DND-41 (cell line): ENCODE measurements around the gene GPR39.

Source experiments
- ATAC-seq: fragments of 200-7000 bp; cut with Tn5 transposase; 3 replicates; pipeline ENCODE4 v1.9.1; 2021; ENCODE audit warnings: low read depth; ENCODE audit not compliant: insufficient read depth
- DNase-seq: peaks from one replicate; pipeline ENCODE4 v3.0.0-alpha.2; 2020
- H2AFZ ChIP-seq: 2 replicates; pipeline ENCODE4 v1.6.0; 2012; ENCODE audit warnings: low read depth, low read length
- H3K27ac ChIP-seq: 2 replicates; pipeline ENCODE4 v1.5.1; 2012; ENCODE audit warnings: low read length, inconsistent platforms
- H3K27me3 ChIP-seq: fragments of 200-600 bp; sonication (generic); 2 replicates; pipeline ENCODE4 v1.6.0; 2012; ENCODE audit warnings: low read length, mild to moderate bottlenecking, inconsistent platforms; ENCODE audit not compliant: insufficient read depth, poor library complexity
- H3K36me3 ChIP-seq: 2 replicates; pipeline ENCODE4 v1.5.1; 2012; ENCODE audit warnings: low read length, inconsistent platforms; ENCODE audit not compliant: insufficient read depth
- H3K4me1 ChIP-seq: 2 replicates; pipeline ENCODE4 v1.5.1; 2012; ENCODE audit warnings: mild to moderate bottlenecking, low read length; ENCODE audit not compliant: insufficient read depth
- H3K4me2 ChIP-seq: 2 replicates; pipeline ENCODE4 v1.6.0; 2012; ENCODE audit warnings: mild to moderate bottlenecking, moderate library complexity, low read length, inconsistent platforms; ENCODE audit not compliant: insufficient read depth
- H3K4me3 ChIP-seq, 2 experiments: fragments of 200-600 bp in 1 of 2; shearing (Covaris generic) in 1 of 2; 2 replicates each; pipeline ENCODE4 v1.5.1; 2012 to 2016; ENCODE audit warnings: inconsistent platforms in 2 of 2, low read length in 2 of 2, mild to moderate bottlenecking in 2 of 2, low read depth in 1 of 2, moderate library complexity in 1 of 2
- H3K79me2 ChIP-seq: 2 replicates; pipeline ENCODE4 v1.6.0; 2012; ENCODE audit warnings: low read length, inconsistent platforms; ENCODE audit not compliant: insufficient read depth
- H3K9ac ChIP-seq: 2 replicates; pipeline ENCODE4 v1.6.0; 2012; ENCODE audit warnings: low read depth, mild to moderate bottlenecking, inconsistent platforms, low read length, moderate library complexity
- H3K9me3 ChIP-seq: 2 replicates; pipeline ENCODE4 v1.5.1; 2012; ENCODE audit warnings: low read length, moderate library complexity, mild to moderate bottlenecking, inconsistent platforms; ENCODE audit not compliant: insufficient read depth, severe bottlenecking
- H4K20me1 ChIP-seq: 2 replicates; pipeline ENCODE4 v1.6.0; 2012; ENCODE audit warnings: low read length; ENCODE audit not compliant: insufficient read depth
- CTCF ChIP-seq: IDR thresholded peaks from 2 replicates; pipeline ENCODE4 v1.5.1; 2012; ENCODE audit warnings: borderline replicate concordance, low read length, moderate library complexity, mild to moderate bottlenecking; ENCODE audit not compliant: poor library complexity, severe bottlenecking; ENCODE audit errors: extremely low read depth
- EZH2 ChIP-seq: IDR thresholded peaks from 3 replicates; pipeline ENCODE4 v1.6.1; 2012; ENCODE audit warnings: borderline replicate concordance, low read depth, mild to moderate bottlenecking, moderate library complexity, low read length, inconsistent platforms; ENCODE audit not compliant: severe bottlenecking

The GPR39 gene

GRCh38 chr2:132654968-132655367 lies 238.4 kb downstream of the GPR39 start:
- no peak overlapping the region for H3K4me2 ChIP-seq
- no peaks in the 10 kb centered on the region for H3K79me2 ChIP-seq
- no peaks in the 10 kb centered on the region for H3K36me3 ChIP-seq
- H2AFZ ChIP-seq, result no peak overlapping the region
- H3K9ac ChIP-seq, result no peak overlapping the region
- no peak overlapping the region for H3K4me3 ChIP-seq
- DNase-seq (no peak), ATAC-seq (no peak)
- no peaks in the 10 kb centered on the region for H4K20me1 ChIP-seq
- no peaks in the 10 kb centered on the region for H3K27me3 ChIP-seq
- H3K4me1 ChIP-seq, result no peaks in the 10 kb centered on the region
- H3K9me3 ChIP-seq, result no peaks in the 10 kb centered on the region
- no peak overlapping the region for H3K27ac ChIP-seq
- no peak for TF ChIP-seq EZH2
- TF ChIP-seq CTCF, result no peak

GRCh38 chr2:132656266-132656975 lies 239.8 kb downstream of the GPR39 start:
- no peak overlapping the region for H2AFZ ChIP-seq
- no peak overlapping the region for H3K9ac ChIP-seq
- no peaks in the 10 kb centered on the region for H3K27me3 ChIP-seq
- no peaks in the 10 kb centered on the region for H3K9me3 ChIP-seq
- DNase-seq, result no peak
- no peak overlapping the region for H3K27ac ChIP-seq
- no peak for TF ChIP-seq CTCF
- no peak for TF ChIP-seq EZH2
- H3K79me2 ChIP-seq, result no peaks in the 10 kb centered on the region
- no peak for ATAC-seq
- no peaks in the 10 kb centered on the region for H3K36me3 ChIP-seq
- no peak overlapping the region for H3K4me3 ChIP-seq
- H3K4me2 ChIP-seq, result no peak overlapping the region
- no peaks in the 10 kb centered on the region for H3K4me1 ChIP-seq
- H4K20me1 ChIP-seq, result no peaks in the 10 kb centered on the region

DNA sequence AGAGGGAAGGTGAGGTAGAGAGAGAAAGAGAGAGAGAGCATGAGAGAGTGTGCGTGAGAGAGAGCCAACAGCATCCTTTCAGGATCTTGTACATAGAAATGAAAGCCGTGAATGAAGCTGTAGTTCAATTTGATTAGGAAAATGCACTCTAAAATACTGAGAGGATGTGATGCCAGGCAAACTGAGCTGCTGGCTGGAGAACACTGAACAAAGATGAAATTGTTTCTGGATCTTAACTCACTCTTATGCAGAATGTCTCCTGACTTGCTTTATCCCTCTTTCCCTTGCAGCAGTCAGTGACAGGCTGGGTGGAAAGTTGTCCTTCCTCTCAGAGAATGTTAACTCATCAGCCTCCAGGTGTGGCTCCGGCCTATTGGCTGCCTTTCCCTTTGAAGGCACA lies 242.7 kb downstream of the GPR39 start:
- H3K4me3 ChIP-seq, result no peak overlapping the region
- no peak overlapping the region for H2AFZ ChIP-seq
- ATAC-seq (no peak), DNase-seq (no peak)
- no peaks in the 10 kb centered on the region for H3K4me1 ChIP-seq
- no peaks in the 10 kb centered on the region for H3K9me3 ChIP-seq
- no peaks in the 10 kb centered on the region for H3K27me3 ChIP-seq
- TF ChIP-seq CTCF (no peak), EZH2 (no peak)
- H3K4me2 ChIP-seq, result no peak overlapping the region
- H3K36me3 ChIP-seq, result no peaks in the 10 kb centered on the region
- H4K20me1 ChIP-seq, result no peaks in the 10 kb centered on the region
- H3K27ac ChIP-seq, result no peak overlapping the region
- H3K79me2 ChIP-seq, result no peaks in the 10 kb centered on the region
- H3K9ac ChIP-seq, result no peak overlapping the region
